Measurements from ENCODE around the gene SERINC3. TPM values are rescaled to one million over a fixed set of nuclear protein-coding genes. Genes with fewer than 3 reads are reported as not detected.

The SERINC3 gene
- total and polyA plus RNA-seq, 2 donors (not counting 1 experiment from before 2014, with no cell fraction given): 120 to 238 TPM

DNA sequence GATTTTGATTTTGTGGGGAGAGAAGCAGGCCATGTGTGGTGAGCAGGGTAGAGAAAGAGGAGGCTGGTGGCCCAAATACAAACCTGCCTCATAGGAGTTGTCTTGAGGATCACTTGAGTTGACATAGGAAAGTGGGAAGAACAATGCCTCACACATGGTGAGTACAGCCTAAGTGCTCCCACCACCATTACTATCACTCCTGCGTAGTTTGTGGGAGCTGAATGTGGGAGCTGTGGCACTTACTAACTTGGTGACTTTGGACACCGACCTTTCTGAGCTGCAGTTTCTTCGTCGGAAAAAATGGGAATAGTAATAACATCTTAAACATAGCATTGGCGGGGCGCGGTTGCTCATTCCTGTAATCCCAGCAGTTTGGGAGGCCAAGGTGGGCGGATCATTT lies 25.5 kb upstream of the SERINC3 start:
- no peaks in the 10 kb centered on the region for H3K36me3 ChIP-seq (ENCODE audit: control insufficient read depth, insufficient read depth, low read length)
- H3K4me2 ChIP-seq (ENCODE audit: extremely low read depth, insufficient read depth, low read length): no peak overlapping the region
- no peak overlapping the region for H3K9ac ChIP-seq (ENCODE audit: insufficient read depth, low read length)
- no peaks in the 10 kb centered on the region for H4K20me1 ChIP-seq (ENCODE audit: control insufficient read depth, extremely low read depth, insufficient read depth, low read length)
- H3K4me3 ChIP-seq (replicated peaks in 1 of 4; ENCODE audit: control extremely low read depth in 1 of 4, insufficient read depth in 1 of 4, low read depth in 3 of 4, low read length in 4 of 4): no peak overlapping the region
- H3K4me1 ChIP-seq (ENCODE audit: control insufficient read depth, extremely low read depth, insufficient read depth, low read length): peaks cover 8% of the 10 kb centered on the region
- H3K79me2 ChIP-seq (ENCODE audit: control insufficient read depth, insufficient read depth, low read length): no peaks in the 10 kb centered on the region
- no peak for DNase-seq (ENCODE audit: low read depth in 2 of 2)
- H3K27ac ChIP-seq (ENCODE audit: insufficient read depth, low read length): no peak overlapping the region
- no peaks in the 10 kb centered on the region for H3K9me3 ChIP-seq (ENCODE audit: control insufficient read depth, insufficient read depth, low read depth, low read length)
- no peak for TF ChIP-seq EZH2 (IDR thresholded peaks at IDR 0.05; ENCODE audit: low read length, missing control alignments)
- TF ChIP-seq, protein P1, sequence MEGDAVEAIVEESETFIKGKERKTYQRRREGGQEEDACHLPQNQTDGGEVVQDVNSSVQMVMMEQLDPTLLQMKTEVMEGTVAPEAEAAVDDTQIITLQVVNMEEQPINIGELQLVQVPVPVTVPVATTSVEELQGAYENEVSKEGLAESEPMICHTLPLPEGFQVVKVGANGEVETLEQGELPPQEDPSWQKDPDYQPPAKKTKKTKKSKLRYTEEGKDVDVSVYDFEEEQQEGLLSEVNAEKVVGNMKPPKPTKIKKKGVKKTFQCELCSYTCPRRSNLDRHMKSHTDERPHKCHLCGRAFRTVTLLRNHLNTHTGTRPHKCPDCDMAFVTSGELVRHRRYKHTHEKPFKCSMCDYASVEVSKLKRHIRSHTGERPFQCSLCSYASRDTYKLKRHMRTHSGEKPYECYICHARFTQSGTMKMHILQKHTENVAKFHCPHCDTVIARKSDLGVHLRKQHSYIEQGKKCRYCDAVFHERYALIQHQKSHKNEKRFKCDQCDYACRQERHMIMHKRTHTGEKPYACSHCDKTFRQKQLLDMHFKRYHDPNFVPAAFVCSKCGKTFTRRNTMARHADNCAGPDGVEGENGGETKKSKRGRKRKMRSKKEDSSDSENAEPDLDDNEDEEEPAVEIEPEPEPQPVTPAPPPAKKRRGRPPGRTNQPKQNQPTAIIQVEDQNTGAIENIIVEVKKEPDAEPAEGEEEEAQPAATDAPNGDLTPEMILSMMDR (conservative IDR thresholded peaks at IDR 0.05 in 1 of 2, IDR thresholded peaks at IDR 0.05 in 1 of 2; ENCODE audit: low read depth in 1 of 2, low read length in 2 of 2): no peak
- no peak overlapping the region for H2AFZ ChIP-seq (ENCODE audit: low read length)
- no peaks in the 10 kb centered on the region for H3K27me3 ChIP-seq (ENCODE audit: control insufficient read depth, insufficient read depth, low read length)

DNA sequence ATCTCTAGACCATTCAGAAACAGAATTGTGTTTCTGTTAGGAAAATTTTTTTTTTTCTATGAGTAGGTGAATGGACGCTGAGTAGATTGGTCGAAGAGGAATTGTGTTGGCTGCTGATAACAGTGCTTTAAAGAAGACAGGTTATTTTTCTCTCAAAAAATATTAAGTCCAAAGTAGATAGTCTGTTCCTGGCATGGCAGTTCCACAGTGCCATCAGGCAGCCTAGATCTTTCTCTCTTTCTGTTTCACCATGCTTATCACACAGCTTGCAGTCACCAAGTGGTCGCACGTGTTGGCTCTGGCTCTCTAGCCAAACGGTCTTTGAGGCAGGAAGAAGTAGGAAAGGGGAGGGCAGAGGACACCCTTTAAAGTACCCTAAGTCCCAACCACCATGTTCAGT lies 22.4 kb upstream of the SERINC3 start:
- no peak for DNase-seq (ENCODE audit: low read depth in 2 of 2)
- H3K36me3 ChIP-seq (ENCODE audit: control insufficient read depth, insufficient read depth, low read length): no peaks in the 10 kb centered on the region
- H3K9me3 ChIP-seq (ENCODE audit: control insufficient read depth, insufficient read depth, low read depth, low read length): no peaks in the 10 kb centered on the region
- H3K4me1 ChIP-seq (ENCODE audit: control insufficient read depth, extremely low read depth, insufficient read depth, low read length): peaks cover 11% of the 10 kb centered on the region
- no peak overlapping the region for H3K4me2 ChIP-seq (ENCODE audit: extremely low read depth, insufficient read depth, low read length)
- no peak overlapping the region for H3K9ac ChIP-seq (ENCODE audit: insufficient read depth, low read length)
- H4K20me1 ChIP-seq (ENCODE audit: control insufficient read depth, extremely low read depth, insufficient read depth, low read length): no peaks in the 10 kb centered on the region
- no peak overlapping the region for H2AFZ ChIP-seq (ENCODE audit: low read length)
- H3K27ac ChIP-seq (ENCODE audit: insufficient read depth, low read length): no peak overlapping the region
- no peaks in the 10 kb centered on the region for H3K27me3 ChIP-seq (ENCODE audit: control insufficient read depth, insufficient read depth, low read length)
- no peak overlapping the region for H3K4me3 ChIP-seq (replicated peaks in 1 of 4; ENCODE audit: control extremely low read depth in 1 of 4, insufficient read depth in 1 of 4, low read depth in 3 of 4, low read length in 4 of 4)
- no peak for TF ChIP-seq EZH2 (IDR thresholded peaks at IDR 0.05; ENCODE audit: low read length, missing control alignments)
- TF ChIP-seq, protein P1 (conservative IDR thresholded peaks at IDR 0.05 in 1 of 2, IDR thresholded peaks at IDR 0.05 in 1 of 2; ENCODE audit: low read depth in 1 of 2, low read length in 2 of 2): no peak
- H3K79me2 ChIP-seq (ENCODE audit: control insufficient read depth, insufficient read depth, low read length): no peaks in the 10 kb centered on the region

GRCh38 chr20:44543358-44543757 lies 21.5 kb upstream of the SERINC3 start:
- H3K4me2 ChIP-seq (ENCODE audit: extremely low read depth, insufficient read depth, low read length): no peak overlapping the region
- H3K36me3 ChIP-seq (ENCODE audit: control insufficient read depth, insufficient read depth, low read length): no peaks in the 10 kb centered on the region
- no peaks in the 10 kb centered on the region for H4K20me1 ChIP-seq (ENCODE audit: control insufficient read depth, extremely low read depth, insufficient read depth, low read length)
- H3K9me3 ChIP-seq (ENCODE audit: control insufficient read depth, insufficient read depth, low read depth, low read length): no peaks in the 10 kb centered on the region
- TF ChIP-seq EZH2 (IDR thresholded peaks at IDR 0.05; ENCODE audit: low read length, missing control alignments): no peak
- TF ChIP-seq, protein P1 (conservative IDR thresholded peaks at IDR 0.05 in 1 of 2, IDR thresholded peaks at IDR 0.05 in 1 of 2; ENCODE audit: low read depth in 1 of 2, low read length in 2 of 2): no peak
- no peak overlapping the region for H3K27ac ChIP-seq (ENCODE audit: insufficient read depth, low read length)
- peaks cover 11% of the 10 kb centered on the region for H3K4me1 ChIP-seq (ENCODE audit: control insufficient read depth, extremely low read depth, insufficient read depth, low read length)
- no peaks in the 10 kb centered on the region for H3K27me3 ChIP-seq (ENCODE audit: control insufficient read depth, insufficient read depth, low read length)
- H3K79me2 ChIP-seq (ENCODE audit: control insufficient read depth, insufficient read depth, low read length): no peaks in the 10 kb centered on the region
- no peak for DNase-seq (ENCODE audit: low read depth in 2 of 2)
- no peak overlapping the region for H3K9ac ChIP-seq (ENCODE audit: insufficient read depth, low read length)
- no peak overlapping the region for H2AFZ ChIP-seq (ENCODE audit: low read length)
- no peak overlapping the region for H3K4me3 ChIP-seq (replicated peaks in 1 of 4; ENCODE audit: control extremely low read depth in 1 of 4, insufficient read depth in 1 of 4, low read depth in 3 of 4, low read length in 4 of 4)
